ENCODE results near the gene PSMD3. TPM values are rescaled to one million over a fixed set of nuclear protein-coding genes. Genes with fewer than 3 reads are reported as not detected.

Gene PSMD3
- total RNA-seq, 1 donor from 2014 or later: 134 TPM

- DNase-seq (ENCODE audit: extremely low read depth, low read depth, low spot score): no peak
Observed at GRCh38 chr17:40041196-40041595, 60.6 kb downstream of the PSMD3 start.

Other genes starting within 250 kb of the PSMD3 start
- gene GRB7, start 242.9 kb upstream of the PSMD3 start, total RNA-seq: not detected in 2 replicates
- gene IKZF3, start 116.5 kb upstream of the PSMD3 start, total RNA-seq: not detected in 2 replicates
- not detected in 2 replicates for gene ZPBP2, start 112.6 kb upstream of the PSMD3 start, total RNA-seq
- gene GSDMB, start 62.2 kb upstream of the PSMD3 start, total RNA-seq: 3.0 and 6.8 TPM in 2 replicates
- gene ORMDL3, start 53.2 kb upstream of the PSMD3 start, total RNA-seq: 26.0 and 29.5 TPM in 2 replicates
- not detected in 2 replicates for gene LRRC3C, start 53.1 kb upstream of the PSMD3 start, total RNA-seq
- gene GSDMA, start 17.8 kb upstream of the PSMD3 start, total RNA-seq: not detected in 2 replicates
- 10.5 and 23.1 TPM in 2 replicates for gene CSF3, start 34.6 kb downstream of the PSMD3 start, total RNA-seq
- gene MED24, start 73.6 kb downstream of the PSMD3 start, total RNA-seq: 87.8 and 91.1 TPM in 2 replicates
- 17.5 and 22.8 TPM in 2 replicates for gene THRA, start 82.2 kb downstream of the PSMD3 start, total RNA-seq
- 1.8 and 5.1 TPM in 2 replicates for gene NR1D1, start 119.8 kb downstream of the PSMD3 start, total RNA-seq
- 60.5 and 84.1 TPM in 2 replicates for gene MSL1, start 141.2 kb downstream of the PSMD3 start, total RNA-seq
- gene CASC3, start 159.7 kb downstream of the PSMD3 start, total RNA-seq: 36.9 and 46.6 TPM in 2 replicates
- 2.0 and 4.6 TPM in 2 replicates for gene RAPGEFL1, start 196.7 kb downstream of the PSMD3 start, total RNA-seq
- 15.9 and 17.3 TPM in 2 replicates for gene WIPF2, start 238.5 kb downstream of the PSMD3 start, total RNA-seq